WTC11 (cell line): Measurements from ENCODE around the gene HUS1. TPM values are rescaled to one million over a fixed set of nuclear protein-coding genes. Genes with fewer than 3 reads are reported as not detected.

Experiments
- ATAC-seq: fragments of 200-7000 bp; cut with Tn5 transposase; 2 replicates; pipeline ENCODE4 v1.10.0; 2021; ENCODE audit warnings: mild to moderate bottlenecking, moderate library complexity
- CTCF ChIA-PET: fragments of 300-600 bp; sonication (Branson Sonifier 250); formaldehyde crosslinking; loops from one replicate; lab custom pipeline; 2021; ENCODE audit warnings: antibody characterized with exemption; lab: Charles Lee
- POLR2A ChIA-PET: fragments of 350-600 bp; sonication (Branson Sonifier 250); formaldehyde crosslinking; loops from one replicate; lab custom pipeline; 2021; ENCODE audit warnings: antibody characterized with exemption; lab: Charles Lee
- DNase-seq: peaks from one replicate; pipeline ENCODE4 v3.0.0; 2021; ENCODE audit warnings: low spot score
- H3K27ac Mint-ChIP-seq: 2 replicates; pipeline ENCODE4 v1.8.0; 2021; ENCODE audit warnings: mixed read lengths
- H3K27me3 Mint-ChIP-seq: 2 replicates; pipeline ENCODE4 v1.8.0; 2021; ENCODE audit warnings: low read depth, mild to moderate bottlenecking, moderate library complexity, mixed read lengths
- H3K36me3 Mint-ChIP-seq: 2 replicates; pipeline ENCODE4 v1.8.0; 2021; ENCODE audit warnings: mixed read lengths
- H3K4me1 Mint-ChIP-seq: 2 replicates; pipeline ENCODE4 v1.8.0; 2022; ENCODE audit warnings: mixed read lengths
- H3K4me3 Mint-ChIP-seq: 2 replicates; pipeline ENCODE4 v1.8.0; 2021; ENCODE audit warnings: mild to moderate bottlenecking, moderate library complexity, mixed read lengths
- H3K9me3 Mint-ChIP-seq: 2 replicates; pipeline ENCODE4 v1.8.0; 2021; ENCODE audit warnings: mixed read lengths
- ESRRA ChIP-seq: sonication (generic); formaldehyde crosslinking; IDR thresholded peaks from 2 replicates; pipeline ENCODE4 v1.8.1; 2022; ENCODE audit warnings: mild to moderate bottlenecking, missing genetic modification reagents, borderline replicate concordance
- ETV6 ChIP-seq: sonication (generic); formaldehyde crosslinking; IDR thresholded peaks from 2 replicates; pipeline ENCODE4 v1.8.1; 2022; ENCODE audit warnings: mild to moderate bottlenecking, missing genetic modification reagents
- MXD4 ChIP-seq: fragments of 250-450 bp; sonication (Bioruptor Pico); IDR thresholded peaks from 2 replicates; pipeline ENCODE4 v1.8.0; 2021; ENCODE audit warnings: mild to moderate bottlenecking, moderate library complexity, borderline replicate concordance
- NFATC4 ChIP-seq: fragments of 250-450 bp; sonication (Bioruptor Pico); IDR thresholded peaks from 2 replicates; pipeline ENCODE4 v1.9.0; 2021; ENCODE audit warnings: mild to moderate bottlenecking
- NFE2L1 ChIP-seq: sonication (generic); formaldehyde crosslinking; IDR thresholded peaks from 2 replicates; pipeline ENCODE4 v1.8.1; 2023; ENCODE audit warnings: missing genetic modification reagents
- NR2C2 ChIP-seq: sonication (generic); formaldehyde crosslinking; IDR thresholded peaks from 2 replicates; pipeline ENCODE4 v1.8.0; 2022; ENCODE audit warnings: mild to moderate bottlenecking, missing genetic modification reagents
- ZBTB21 ChIP-seq: sonication (generic); formaldehyde crosslinking; IDR thresholded peaks from 2 replicates; pipeline ENCODE4 v1.8.1; 2023; ENCODE audit warnings: mild to moderate bottlenecking, missing genetic modification reagents, borderline replicate concordance
- ZNF121 ChIP-seq: sonication (generic); formaldehyde crosslinking; IDR thresholded peaks from 2 replicates; pipeline ENCODE4 v1.8.0; 2023; ENCODE audit warnings: missing genetic modification reagents
- ZNF219 ChIP-seq: sonication (generic); formaldehyde crosslinking; IDR thresholded peaks from 2 replicates; pipeline ENCODE4 v1.8.0; 2023; ENCODE audit warnings: missing genetic modification reagents, mild to moderate bottlenecking, borderline replicate concordance
- total RNA-seq: library from RNA; stranded (reverse); gene quantifications from 3 replicates; pipeline ENCODE4 v1.2.3, GENCODE V29; 2021
- TF ChIP-seq, protein P1 (sequence below): sonication (generic); formaldehyde crosslinking; IDR thresholded peaks from 2 replicates; pipeline ENCODE4 v1.8.1; 2022; ENCODE audit warnings: mild to moderate bottlenecking, missing genetic modification reagents, moderate library complexity, borderline replicate concordance
- TF ChIP-seq, protein P2 (sequence below): sonication (generic); formaldehyde crosslinking; IDR thresholded peaks from 2 replicates; pipeline ENCODE4 v1.8.0; 2022; ENCODE audit warnings: mild to moderate bottlenecking, missing genetic modification reagents
- TF ChIP-seq, protein P3 (sequence below): fragments of 250-450 bp; sonication (Bioruptor Pico); IDR thresholded peaks from 2 replicates; pipeline ENCODE4 v1.8.0; 2021; ENCODE audit warnings: mild to moderate bottlenecking
- TF ChIP-seq, protein P4 (sequence below): sonication (generic); formaldehyde crosslinking; IDR thresholded peaks from 2 replicates; pipeline ENCODE4 v1.8.0; 2022; ENCODE audit warnings: mild to moderate bottlenecking, missing genetic modification reagents
- TF ChIP-seq, protein P5 (sequence below): sonication (generic); formaldehyde crosslinking; conservative IDR thresholded peaks from 2 replicates; pipeline ENCODE4 v1.8.1; 2022; ENCODE audit warnings: mild to moderate bottlenecking, missing genetic modification reagents
- TF ChIP-seq, protein P6 (sequence below): sonication (generic); formaldehyde crosslinking; IDR thresholded peaks from 2 replicates; pipeline ENCODE4 v1.8.1; 2023; ENCODE audit warnings: mild to moderate bottlenecking, missing genetic modification reagents
- TF ChIP-seq, protein P7 (sequence below): sonication (generic); formaldehyde crosslinking; IDR thresholded peaks from 2 replicates; pipeline ENCODE4 v1.8.0; 2022; ENCODE audit warnings: mild to moderate bottlenecking, missing genetic modification reagents
- TF ChIP-seq, protein P8 (sequence below): sonication (generic); formaldehyde crosslinking; IDR thresholded peaks from 2 replicates; pipeline ENCODE4 v1.8.0; 2022; ENCODE audit warnings: missing genetic modification reagents

Gene HUS1
- total RNA-seq, 1 experiment from 2014 or later, result 33.4 TPM

DNA sequence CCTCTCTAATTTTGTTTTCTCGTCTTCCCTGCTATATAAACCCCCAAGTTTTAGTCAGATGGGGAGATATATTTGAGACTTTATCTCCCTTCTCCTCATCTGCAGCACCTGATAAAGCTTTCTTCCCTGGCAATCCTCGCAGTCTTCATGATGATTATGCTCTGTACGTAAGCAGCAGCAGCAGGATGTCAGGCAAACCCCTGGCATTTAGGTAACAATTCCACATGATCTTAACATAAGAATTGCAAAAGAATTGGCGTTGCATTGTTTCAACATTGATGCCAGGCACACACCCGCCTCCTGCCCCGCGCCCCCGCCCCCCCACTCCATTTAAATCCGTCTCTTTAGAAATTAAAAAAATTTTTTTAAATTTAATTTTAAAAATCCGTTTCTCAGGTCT is 37.3 kb downstream of the HUS1 start:
- peaks cover 36% of the 10 kb centered on the region for H3K4me1 Mint-ChIP-seq
- H3K36me3 Mint-ChIP-seq, result no peaks in the 10 kb centered on the region
- TF ChIP-seq, protein P1, sequence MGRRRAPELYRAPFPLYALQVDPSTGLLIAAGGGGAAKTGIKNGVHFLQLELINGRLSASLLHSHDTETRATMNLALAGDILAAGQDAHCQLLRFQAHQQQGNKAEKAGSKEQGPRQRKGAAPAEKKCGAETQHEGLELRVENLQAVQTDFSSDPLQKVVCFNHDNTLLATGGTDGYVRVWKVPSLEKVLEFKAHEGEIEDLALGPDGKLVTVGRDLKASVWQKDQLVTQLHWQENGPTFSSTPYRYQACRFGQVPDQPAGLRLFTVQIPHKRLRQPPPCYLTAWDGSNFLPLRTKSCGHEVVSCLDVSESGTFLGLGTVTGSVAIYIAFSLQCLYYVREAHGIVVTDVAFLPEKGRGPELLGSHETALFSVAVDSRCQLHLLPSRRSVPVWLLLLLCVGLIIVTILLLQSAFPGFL, result no peak
- no peak for TF ChIP-seq NFE2L1 (CRISPR knock-in tag)
- TF ChIP-seq ZNF121 (CRISPR knock-in tag), result no peak
- TF ChIP-seq, protein P2, sequence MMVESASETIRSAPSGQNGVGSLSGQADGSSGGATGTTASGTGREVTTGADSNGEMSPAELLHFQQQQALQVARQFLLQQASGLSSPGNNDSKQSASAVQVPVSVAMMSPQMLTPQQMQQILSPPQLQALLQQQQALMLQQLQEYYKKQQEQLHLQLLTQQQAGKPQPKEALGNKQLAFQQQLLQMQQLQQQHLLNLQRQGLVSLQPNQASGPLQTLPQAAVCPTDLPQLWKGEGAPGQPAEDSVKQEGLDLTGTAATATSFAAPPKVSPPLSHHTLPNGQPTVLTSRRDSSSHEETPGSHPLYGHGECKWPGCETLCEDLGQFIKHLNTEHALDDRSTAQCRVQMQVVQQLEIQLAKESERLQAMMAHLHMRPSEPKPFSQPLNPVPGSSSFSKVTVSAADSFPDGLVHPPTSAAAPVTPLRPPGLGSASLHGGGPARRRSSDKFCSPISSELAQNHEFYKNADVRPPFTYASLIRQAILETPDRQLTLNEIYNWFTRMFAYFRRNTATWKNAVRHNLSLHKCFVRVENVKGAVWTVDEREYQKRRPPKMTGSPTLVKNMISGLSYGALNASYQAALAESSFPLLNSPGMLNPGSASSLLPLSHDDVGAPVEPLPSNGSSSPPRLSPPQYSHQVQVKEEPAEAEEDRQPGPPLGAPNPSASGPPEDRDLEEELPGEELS (CRISPR knock-in tag), result no peak
- no peak for TF ChIP-seq NR2C2 (CRISPR knock-in tag)
- TF ChIP-seq, protein P3, sequence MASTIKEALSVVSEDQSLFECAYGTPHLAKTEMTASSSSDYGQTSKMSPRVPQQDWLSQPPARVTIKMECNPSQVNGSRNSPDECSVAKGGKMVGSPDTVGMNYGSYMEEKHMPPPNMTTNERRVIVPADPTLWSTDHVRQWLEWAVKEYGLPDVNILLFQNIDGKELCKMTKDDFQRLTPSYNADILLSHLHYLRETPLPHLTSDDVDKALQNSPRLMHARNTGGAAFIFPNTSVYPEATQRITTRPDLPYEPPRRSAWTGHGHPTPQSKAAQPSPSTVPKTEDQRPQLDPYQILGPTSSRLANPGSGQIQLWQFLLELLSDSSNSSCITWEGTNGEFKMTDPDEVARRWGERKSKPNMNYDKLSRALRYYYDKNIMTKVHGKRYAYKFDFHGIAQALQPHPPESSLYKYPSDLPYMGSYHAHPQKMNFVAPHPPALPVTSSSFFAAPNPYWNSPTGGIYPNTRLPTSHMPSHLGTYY (CRISPR knock-in tag), result no peak
- TF ChIP-seq, protein P4, sequence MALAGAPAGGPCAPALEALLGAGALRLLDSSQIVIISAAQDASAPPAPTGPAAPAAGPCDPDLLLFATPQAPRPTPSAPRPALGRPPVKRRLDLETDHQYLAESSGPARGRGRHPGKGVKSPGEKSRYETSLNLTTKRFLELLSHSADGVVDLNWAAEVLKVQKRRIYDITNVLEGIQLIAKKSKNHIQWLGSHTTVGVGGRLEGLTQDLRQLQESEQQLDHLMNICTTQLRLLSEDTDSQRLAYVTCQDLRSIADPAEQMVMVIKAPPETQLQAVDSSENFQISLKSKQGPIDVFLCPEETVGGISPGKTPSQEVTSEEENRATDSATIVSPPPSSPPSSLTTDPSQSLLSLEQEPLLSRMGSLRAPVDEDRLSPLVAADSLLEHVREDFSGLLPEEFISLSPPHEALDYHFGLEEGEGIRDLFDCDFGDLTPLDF (CRISPR knock-in tag), result no peak
- TF ChIP-seq, protein P5, sequence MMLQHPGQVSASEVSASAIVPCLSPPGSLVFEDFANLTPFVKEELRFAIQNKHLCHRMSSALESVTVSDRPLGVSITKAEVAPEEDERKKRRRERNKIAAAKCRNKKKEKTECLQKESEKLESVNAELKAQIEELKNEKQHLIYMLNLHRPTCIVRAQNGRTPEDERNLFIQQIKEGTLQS (CRISPR knock-in tag), result no peak
- TF ChIP-seq ZBTB21 (CRISPR knock-in tag), result no peak
- no peak for TF ChIP-seq ESRRA (CRISPR knock-in tag)
- TF ChIP-seq, protein P6, sequence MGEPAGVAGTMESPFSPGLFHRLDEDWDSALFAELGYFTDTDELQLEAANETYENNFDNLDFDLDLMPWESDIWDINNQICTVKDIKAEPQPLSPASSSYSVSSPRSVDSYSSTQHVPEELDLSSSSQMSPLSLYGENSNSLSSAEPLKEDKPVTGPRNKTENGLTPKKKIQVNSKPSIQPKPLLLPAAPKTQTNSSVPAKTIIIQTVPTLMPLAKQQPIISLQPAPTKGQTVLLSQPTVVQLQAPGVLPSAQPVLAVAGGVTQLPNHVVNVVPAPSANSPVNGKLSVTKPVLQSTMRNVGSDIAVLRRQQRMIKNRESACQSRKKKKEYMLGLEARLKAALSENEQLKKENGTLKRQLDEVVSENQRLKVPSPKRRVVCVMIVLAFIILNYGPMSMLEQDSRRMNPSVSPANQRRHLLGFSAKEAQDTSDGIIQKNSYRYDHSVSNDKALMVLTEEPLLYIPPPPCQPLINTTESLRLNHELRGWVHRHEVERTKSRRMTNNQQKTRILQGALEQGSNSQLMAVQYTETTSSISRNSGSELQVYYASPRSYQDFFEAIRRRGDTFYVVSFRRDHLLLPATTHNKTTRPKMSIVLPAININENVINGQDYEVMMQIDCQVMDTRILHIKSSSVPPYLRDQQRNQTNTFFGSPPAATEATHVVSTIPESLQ (CRISPR knock-in tag), result no peak
- no peak for TF ChIP-seq NFATC4 (CRISPR knock-in tag)
- TF ChIP-seq, protein P7, sequence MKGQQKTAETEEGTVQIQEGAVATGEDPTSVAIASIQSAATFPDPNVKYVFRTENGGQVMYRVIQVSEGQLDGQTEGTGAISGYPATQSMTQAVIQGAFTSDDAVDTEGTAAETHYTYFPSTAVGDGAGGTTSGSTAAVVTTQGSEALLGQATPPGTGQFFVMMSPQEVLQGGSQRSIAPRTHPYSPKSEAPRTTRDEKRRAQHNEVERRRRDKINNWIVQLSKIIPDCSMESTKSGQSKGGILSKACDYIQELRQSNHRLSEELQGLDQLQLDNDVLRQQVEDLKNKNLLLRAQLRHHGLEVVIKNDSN (CRISPR knock-in tag), result no peak
- no peak for TF ChIP-seq MXD4 (CRISPR knock-in tag)
- TF ChIP-seq ETV6 (CRISPR knock-in tag), result no peak
- TF ChIP-seq, protein P8, sequence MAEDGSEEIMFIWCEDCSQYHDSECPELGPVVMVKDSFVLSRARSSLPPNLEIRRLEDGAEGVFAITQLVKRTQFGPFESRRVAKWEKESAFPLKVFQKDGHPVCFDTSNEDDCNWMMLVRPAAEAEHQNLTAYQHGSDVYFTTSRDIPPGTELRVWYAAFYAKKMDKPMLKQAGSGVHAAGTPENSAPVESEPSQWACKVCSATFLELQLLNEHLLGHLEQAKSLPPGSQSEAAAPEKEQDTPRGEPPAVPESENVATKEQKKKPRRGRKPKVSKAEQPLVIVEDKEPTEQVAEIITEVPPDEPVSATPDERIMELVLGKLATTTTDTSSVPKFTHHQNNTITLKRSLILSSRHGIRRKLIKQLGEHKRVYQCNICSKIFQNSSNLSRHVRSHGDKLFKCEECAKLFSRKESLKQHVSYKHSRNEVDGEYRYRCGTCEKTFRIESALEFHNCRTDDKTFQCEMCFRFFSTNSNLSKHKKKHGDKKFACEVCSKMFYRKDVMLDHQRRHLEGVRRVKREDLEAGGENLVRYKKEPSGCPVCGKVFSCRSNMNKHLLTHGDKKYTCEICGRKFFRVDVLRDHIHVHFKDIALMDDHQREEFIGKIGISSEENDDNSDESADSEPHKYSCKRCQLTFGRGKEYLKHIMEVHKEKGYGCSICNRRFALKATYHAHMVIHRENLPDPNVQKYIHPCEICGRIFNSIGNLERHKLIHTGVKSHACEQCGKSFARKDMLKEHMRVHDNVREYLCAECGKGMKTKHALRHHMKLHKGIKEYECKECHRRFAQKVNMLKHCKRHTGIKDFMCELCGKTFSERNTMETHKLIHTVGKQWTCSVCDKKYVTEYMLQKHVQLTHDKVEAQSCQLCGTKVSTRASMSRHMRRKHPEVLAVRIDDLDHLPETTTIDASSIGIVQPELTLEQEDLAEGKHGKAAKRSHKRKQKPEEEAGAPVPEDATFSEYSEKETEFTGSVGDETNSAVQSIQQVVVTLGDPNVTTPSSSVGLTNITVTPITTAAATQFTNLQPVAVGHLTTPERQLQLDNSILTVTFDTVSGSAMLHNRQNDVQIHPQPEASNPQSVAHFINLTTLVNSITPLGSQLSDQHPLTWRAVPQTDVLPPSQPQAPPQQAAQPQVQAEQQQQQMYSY (CRISPR knock-in tag), result no peak
- TF ChIP-seq ZNF219 (CRISPR knock-in tag), result no peak
- no peaks in the 10 kb centered on the region for H3K27me3 Mint-ChIP-seq
- H3K27ac Mint-ChIP-seq, result no peak overlapping the region
- ChIA-PET POLR2A (no interaction called here), CTCF (interaction anchor here (0.9 to 1.8 kb wide), 4 partner anchors 27 to 90 kb away, joined by 3 to 5 read pairs (median 4); no protein-coding TSS in a partner anchor)
- no peak overlapping the region for H3K4me3 Mint-ChIP-seq
- ATAC-seq (no peak), DNase-seq (no peak)
- H3K9me3 Mint-ChIP-seq, result no peaks in the 10 kb centered on the region
